Measurements from ENCODE around the gene UGT2B7.
"Not testable (repeated sequence)": the region's sequence is repeated elsewhere in the genome, so short reads cannot be mapped to it uniquely, and the experiment has no call there.

UGT2B7 gene

DNA sequence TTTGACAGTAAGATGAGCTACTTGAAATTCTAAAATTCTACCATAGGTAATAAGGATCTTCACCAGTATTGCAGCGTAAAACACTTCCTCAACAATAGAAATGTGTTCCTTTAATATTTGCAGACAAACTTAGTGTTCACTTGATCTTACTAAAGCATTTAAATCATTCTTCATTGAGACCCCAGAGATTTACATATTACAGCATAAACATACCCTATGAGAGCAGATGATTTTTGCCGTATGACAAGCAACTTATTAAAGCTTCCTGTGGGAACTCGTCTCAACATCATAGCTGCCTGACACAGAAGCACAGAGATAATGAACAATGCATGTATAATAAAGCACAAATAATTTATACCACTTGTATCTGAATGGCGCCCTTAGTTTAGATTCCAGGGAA, 3.6 kb downstream of the UGT2B7 start:
- Histone ChIP-seq H3K9me3 (ENCODE audit: control extremely low read depth in 1 of 5, control insufficient read depth in 4 of 5, insufficient read depth in 2 of 5, low read depth in 1 of 5, low read length in 4 of 5) (no peaks in the 10 kb centered on the region), H3K27me3 (replicated peaks in 2 of 5; ENCODE audit: control insufficient read depth in 4 of 5, insufficient read depth in 5 of 5, low read length in 4 of 5) (no peaks in the 10 kb centered on the region), H3K4me3 (ENCODE audit: control insufficient read depth in 1 of 7, extremely low read depth in 1 of 7, insufficient read depth in 4 of 7, low read depth in 2 of 7, low read length in 6 of 7) (no peak overlapping the region), H3K27ac (ENCODE audit: insufficient read depth in 1 of 2, low read depth in 1 of 2, low read length in 2 of 2, poor library complexity in 1 of 2, severe bottlenecking in 2 of 2) (no peak overlapping the region), H3K36me3 (ENCODE audit: control insufficient read depth in 4 of 4, insufficient read depth in 4 of 4, low read length in 3 of 4) (no peaks in the 10 kb centered on the region), H3K4me1 (ENCODE audit: control extremely low read depth in 1 of 4, control insufficient read depth in 4 of 4, insufficient read depth in 4 of 4, low read length in 3 of 4) (peaks cover 0 to 2% (median 0%) of the 10 kb centered on the region in 4 experiments)
- DNase-seq: no peak
- 100% methylated on average over 2 of the region's 4 CpGs for WGBS (ENCODE audit: insufficient coverage)
- CTCF ChIA-PET: no interaction called here
- POLR2A ChIA-PET: no interaction called here

DNA sequence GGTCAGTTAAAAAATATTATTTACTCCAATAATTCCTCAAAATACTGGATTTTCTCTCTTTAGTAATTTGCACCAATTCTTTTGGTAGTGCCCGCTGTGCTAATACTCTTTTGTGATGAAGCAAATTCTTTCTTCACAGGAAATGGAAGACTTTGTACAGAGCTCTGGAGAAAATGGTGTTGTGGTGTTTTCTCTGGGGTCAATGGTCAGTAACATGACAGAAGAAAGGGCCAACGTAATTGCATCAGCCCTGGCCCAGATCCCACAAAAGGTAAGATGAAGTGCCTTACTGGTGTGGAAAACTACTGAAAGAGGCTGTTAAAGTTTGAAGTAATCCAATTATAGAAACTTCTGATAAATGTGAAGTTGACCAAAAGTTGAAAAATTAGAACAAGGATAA, 6.4 kb downstream of the UGT2B7 start:
- CTCF ChIA-PET; H3K4me3 ChIP-seq (ENCODE audit: control insufficient read depth in 1 of 7, extremely low read depth in 1 of 7, insufficient read depth in 4 of 7, low read depth in 2 of 7, low read length in 6 of 7); DNase-seq; POLR2A ChIA-PET; H3K36me3 ChIP-seq (ENCODE audit: control insufficient read depth in 4 of 4, insufficient read depth in 4 of 4, low read length in 3 of 4); H3K27me3 ChIP-seq (replicated peaks in 2 of 5; ENCODE audit: control insufficient read depth in 4 of 5, insufficient read depth in 5 of 5, low read length in 4 of 5); H3K9me3 ChIP-seq (ENCODE audit: control extremely low read depth in 1 of 5, control insufficient read depth in 4 of 5, insufficient read depth in 2 of 5, low read depth in 1 of 5, low read length in 4 of 5); H3K4me1 ChIP-seq (ENCODE audit: control extremely low read depth in 1 of 4, control insufficient read depth in 4 of 4, insufficient read depth in 4 of 4, low read length in 3 of 4); H3K27ac ChIP-seq (ENCODE audit: insufficient read depth in 1 of 2, low read depth in 1 of 2, low read length in 2 of 2, poor library complexity in 1 of 2, severe bottlenecking in 2 of 2): not testable (repeated sequence)
- WGBS (ENCODE audit: insufficient coverage): 100% methylated on average over 2 of the region's 2 CpGs

DNA sequence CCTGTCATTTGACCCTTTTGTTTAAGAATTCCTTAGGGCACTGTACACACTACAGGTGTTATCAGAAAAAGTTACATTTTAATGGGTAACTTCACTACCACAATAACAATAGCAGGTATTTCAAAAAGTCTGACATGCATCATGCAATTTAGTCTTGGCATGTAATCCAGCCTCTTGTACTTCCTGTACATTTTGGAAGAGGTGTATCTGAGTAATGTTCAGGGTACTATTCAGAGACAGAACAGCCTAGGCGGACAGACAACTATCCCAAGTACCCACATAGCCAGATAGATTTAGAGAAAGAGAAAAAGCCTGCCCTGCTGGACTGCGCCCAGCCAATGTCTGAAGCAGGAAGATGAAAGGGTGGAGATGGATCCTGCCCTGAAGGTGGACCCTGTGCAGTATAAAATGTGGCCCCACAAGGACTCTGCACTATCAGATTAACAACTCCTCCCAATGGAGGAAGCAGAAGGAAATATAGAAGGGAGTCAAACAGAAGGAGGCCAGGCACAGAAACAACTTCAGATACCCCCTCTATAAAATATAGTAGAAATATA, 8.5 kb downstream of the UGT2B7 start:
- no peaks in the 10 kb centered on the region for H3K36me3 ChIP-seq (ENCODE audit: control insufficient read depth in 4 of 4, insufficient read depth in 4 of 4, low read length in 3 of 4)
- DNase-seq: no peak
- no peak overlapping the region for H3K27ac ChIP-seq (ENCODE audit: insufficient read depth in 1 of 2, low read depth in 1 of 2, low read length in 2 of 2, poor library complexity in 1 of 2, severe bottlenecking in 2 of 2)
- no peaks in the 10 kb centered on the region for H3K4me1 ChIP-seq (ENCODE audit: control extremely low read depth in 1 of 4, control insufficient read depth in 4 of 4, insufficient read depth in 4 of 4, low read length in 3 of 4)
- WGBS (ENCODE audit: insufficient coverage): no CpG with 5 or more reads among the region's 2 CpGs
- ChIA-PET POLR2A (no interaction called here), CTCF (no interaction called here)
- no peak overlapping the region for H3K4me3 ChIP-seq (ENCODE audit: control insufficient read depth in 1 of 7, extremely low read depth in 1 of 7, insufficient read depth in 4 of 7, low read depth in 2 of 7, low read length in 6 of 7)
- no peaks in the 10 kb centered on the region for H3K27me3 ChIP-seq (replicated peaks in 2 of 5; ENCODE audit: control insufficient read depth in 4 of 5, insufficient read depth in 5 of 5, low read length in 4 of 5)
- H3K9me3 ChIP-seq (ENCODE audit: control extremely low read depth in 1 of 5, control insufficient read depth in 4 of 5, insufficient read depth in 2 of 5, low read depth in 1 of 5, low read length in 4 of 5): no peaks in the 10 kb centered on the region

DNA sequence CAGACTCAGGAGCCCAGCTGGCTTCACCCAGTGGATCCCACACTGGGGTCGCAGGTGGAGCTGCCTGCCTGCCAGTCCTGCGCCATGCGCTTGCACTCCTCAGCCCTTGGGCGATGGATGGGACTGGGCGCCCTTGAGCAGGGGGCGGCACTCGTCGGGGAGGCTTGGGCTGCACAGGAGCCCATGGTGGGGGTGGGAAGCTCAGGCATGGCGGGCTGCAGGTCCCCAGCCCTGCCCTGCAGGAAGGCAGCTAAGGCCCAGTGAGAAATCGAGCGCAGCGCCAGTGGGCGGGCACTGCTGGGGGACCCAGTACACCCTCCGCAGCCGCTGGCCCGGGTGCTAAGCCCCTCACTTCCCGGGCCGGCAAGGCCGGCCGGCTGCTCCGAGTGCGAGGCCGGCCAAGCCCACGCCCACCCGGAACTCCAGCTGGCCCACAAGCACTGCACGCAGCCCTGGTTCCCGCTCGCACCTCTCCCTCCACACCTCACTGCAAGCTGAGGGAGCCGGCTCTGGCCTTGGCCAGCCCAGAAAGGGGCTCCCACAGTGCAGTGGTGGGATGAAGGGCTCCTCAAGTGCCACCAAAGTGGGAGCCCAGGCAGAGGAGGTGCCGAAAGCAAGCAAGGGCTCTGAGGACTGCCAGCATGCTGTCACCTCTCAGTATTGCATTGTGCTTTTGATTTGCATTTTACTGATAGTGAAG, 19.0 kb downstream of the UGT2B7 start:
- H3K27ac ChIP-seq (ENCODE audit: insufficient read depth in 1 of 2, low read depth in 1 of 2, low read length in 2 of 2, poor library complexity in 1 of 2, severe bottlenecking in 2 of 2); H3K36me3 ChIP-seq (ENCODE audit: control insufficient read depth in 4 of 4, insufficient read depth in 4 of 4, low read length in 3 of 4); H3K27me3 ChIP-seq (replicated peaks in 2 of 5; ENCODE audit: control insufficient read depth in 4 of 5, insufficient read depth in 5 of 5, low read length in 4 of 5); POLR2A ChIA-PET; H3K4me1 ChIP-seq (ENCODE audit: control extremely low read depth in 1 of 4, control insufficient read depth in 4 of 4, insufficient read depth in 4 of 4, low read length in 3 of 4); CTCF ChIA-PET; DNase-seq; H3K9me3 ChIP-seq (ENCODE audit: control extremely low read depth in 1 of 5, control insufficient read depth in 4 of 5, insufficient read depth in 2 of 5, low read depth in 1 of 5, low read length in 4 of 5); H3K4me3 ChIP-seq (ENCODE audit: control insufficient read depth in 1 of 7, extremely low read depth in 1 of 7, insufficient read depth in 4 of 7, low read depth in 2 of 7, low read length in 6 of 7): not testable (repeated sequence)
- 97% methylated on average over 20 of the region's 30 CpGs for WGBS (ENCODE audit: insufficient coverage)

DNA sequence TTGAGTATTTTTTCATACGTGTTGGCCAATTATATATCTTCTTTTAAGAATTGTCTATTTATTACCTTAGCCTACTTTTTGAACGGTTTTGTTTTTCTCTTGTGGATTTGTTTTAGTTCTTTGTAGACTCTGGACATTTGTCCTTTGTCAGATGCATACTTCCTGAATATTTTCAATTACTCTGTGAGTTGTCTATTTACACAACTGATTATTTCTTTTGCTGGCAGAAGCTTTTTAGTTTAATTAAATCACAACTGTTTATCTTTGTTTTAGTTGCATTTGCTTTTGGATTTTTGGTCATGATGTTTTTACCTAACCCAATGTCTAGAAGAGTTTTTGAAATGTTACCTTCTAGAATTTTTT, 19.6 kb downstream of the UGT2B7 start:
- no peak overlapping the region for H3K27ac ChIP-seq (ENCODE audit: insufficient read depth in 1 of 2, low read depth in 1 of 2, low read length in 2 of 2, poor library complexity in 1 of 2, severe bottlenecking in 2 of 2)
- H3K4me3 ChIP-seq (ENCODE audit: control insufficient read depth in 1 of 7, extremely low read depth in 1 of 7, insufficient read depth in 4 of 7, low read depth in 2 of 7, low read length in 6 of 7): no peak overlapping the region
- no CpG with 5 or more reads among the region's 2 CpGs for WGBS (ENCODE audit: insufficient coverage)
- H3K9me3 ChIP-seq (ENCODE audit: control extremely low read depth in 1 of 5, control insufficient read depth in 4 of 5, insufficient read depth in 2 of 5, low read depth in 1 of 5, low read length in 4 of 5): no peaks in the 10 kb centered on the region
- POLR2A ChIA-PET: no interaction called here
- no peak for DNase-seq
- no peaks in the 10 kb centered on the region for H3K27me3 ChIP-seq (replicated peaks in 2 of 5; ENCODE audit: control insufficient read depth in 4 of 5, insufficient read depth in 5 of 5, low read length in 4 of 5)
- H3K4me1 ChIP-seq (ENCODE audit: control extremely low read depth in 1 of 4, control insufficient read depth in 4 of 4, insufficient read depth in 4 of 4, low read length in 3 of 4): no peaks in the 10 kb centered on the region
- CTCF ChIA-PET: no interaction called here
- H3K36me3 ChIP-seq (ENCODE audit: control insufficient read depth in 4 of 4, insufficient read depth in 4 of 4, low read length in 3 of 4): no peaks in the 10 kb centered on the region

DNA sequence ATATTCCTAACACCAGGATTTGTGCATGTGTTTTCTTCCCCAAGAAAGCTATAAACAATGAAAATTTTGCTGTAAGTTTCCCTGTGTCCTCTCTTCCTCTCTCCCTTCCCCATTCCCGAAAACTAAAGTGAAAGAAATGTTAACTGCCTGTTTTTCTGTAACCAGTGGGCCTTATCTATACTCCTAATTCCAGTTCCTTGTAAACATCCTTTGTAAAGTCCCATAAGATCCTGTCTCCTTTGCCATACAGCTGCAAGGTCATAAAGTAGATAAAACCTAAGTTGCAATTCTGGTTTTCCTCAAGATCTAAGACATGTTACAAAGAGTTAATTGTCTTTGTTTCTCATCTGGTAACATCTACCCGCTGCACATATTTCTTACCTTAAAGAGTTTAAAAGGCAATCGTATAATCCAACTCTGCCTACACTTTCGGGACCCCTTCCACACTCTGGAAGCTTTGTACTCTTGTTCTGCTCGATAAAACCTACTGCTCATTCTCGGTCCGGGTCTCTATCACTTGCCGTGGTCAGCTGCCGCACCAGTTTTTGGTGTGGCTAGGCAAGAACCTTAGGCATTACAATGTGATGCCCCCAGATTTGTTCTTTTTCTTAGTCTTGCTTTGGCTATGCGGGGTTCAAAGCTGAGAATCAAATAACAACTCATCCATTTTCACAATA, 20.5 kb downstream of the UGT2B7 start:
- H3K9me3 ChIP-seq (ENCODE audit: control extremely low read depth in 1 of 5, control insufficient read depth in 4 of 5, insufficient read depth in 2 of 5, low read depth in 1 of 5, low read length in 4 of 5): no peaks in the 10 kb centered on the region
- H3K36me3 ChIP-seq (ENCODE audit: control insufficient read depth in 4 of 4, insufficient read depth in 4 of 4, low read length in 3 of 4): no peaks in the 10 kb centered on the region
- no peak for DNase-seq
- ChIA-PET CTCF (interaction anchor here (0.6 to 0.7 kb wide), 2 partner anchors 1068 to 1413 kb away, joined by 3 read pairs; no protein-coding TSS in a partner anchor), POLR2A (no interaction called here)
- WGBS (ENCODE audit: insufficient coverage): 94% methylated on average over 9 of the region's 10 CpGs
- peak overlapping the region in 1 of 2 experiments; percentile 25 for H3K27ac ChIP-seq (ENCODE audit: insufficient read depth in 1 of 2, low read depth in 1 of 2, low read length in 2 of 2, poor library complexity in 1 of 2, severe bottlenecking in 2 of 2)
- H3K27me3 ChIP-seq (replicated peaks in 2 of 5; ENCODE audit: control insufficient read depth in 4 of 5, insufficient read depth in 5 of 5, low read length in 4 of 5): no peaks in the 10 kb centered on the region
- H3K4me1 ChIP-seq (ENCODE audit: control extremely low read depth in 1 of 4, control insufficient read depth in 4 of 4, insufficient read depth in 4 of 4, low read length in 3 of 4): no peaks in the 10 kb centered on the region
- H3K4me3 ChIP-seq (ENCODE audit: control insufficient read depth in 1 of 7, extremely low read depth in 1 of 7, insufficient read depth in 4 of 7, low read depth in 2 of 7, low read length in 6 of 7): no peak overlapping the region

DNA sequence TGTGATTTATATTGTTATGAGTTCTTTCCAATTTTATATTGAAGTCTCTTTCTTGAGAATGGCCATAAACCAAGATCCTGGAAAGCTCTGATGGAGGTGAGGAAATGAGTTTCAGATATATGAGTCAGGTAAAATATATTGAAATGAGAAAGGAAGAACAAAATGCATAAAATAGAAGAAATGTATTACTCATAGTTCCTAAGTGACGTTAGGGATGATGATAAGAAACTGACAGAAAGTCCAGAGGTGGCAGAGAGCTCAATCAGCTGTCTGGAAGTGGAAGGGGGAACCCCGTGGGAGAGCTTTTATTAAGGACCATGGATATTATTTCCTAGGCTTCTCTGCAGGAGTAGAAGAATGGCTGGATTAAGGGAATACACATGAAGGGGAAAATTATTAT, 24.6 kb downstream of the UGT2B7 start:
- Histone ChIP-seq H3K27me3 (replicated peaks in 2 of 5; ENCODE audit: control insufficient read depth in 4 of 5, insufficient read depth in 5 of 5, low read length in 4 of 5) (no peaks in the 10 kb centered on the region), H3K36me3 (ENCODE audit: control insufficient read depth in 4 of 4, insufficient read depth in 4 of 4, low read length in 3 of 4) (no peaks in the 10 kb centered on the region), H3K27ac (ENCODE audit: insufficient read depth in 1 of 2, low read depth in 1 of 2, low read length in 2 of 2, poor library complexity in 1 of 2, severe bottlenecking in 2 of 2) (no peak overlapping the region), H3K4me3 (ENCODE audit: control insufficient read depth in 1 of 7, extremely low read depth in 1 of 7, insufficient read depth in 4 of 7, low read depth in 2 of 7, low read length in 6 of 7) (no peak overlapping the region), H3K4me1 (ENCODE audit: control extremely low read depth in 1 of 4, control insufficient read depth in 4 of 4, insufficient read depth in 4 of 4, low read length in 3 of 4) (no peaks in the 10 kb centered on the region), H3K9me3 (ENCODE audit: control extremely low read depth in 1 of 5, control insufficient read depth in 4 of 5, insufficient read depth in 2 of 5, low read depth in 1 of 5, low read length in 4 of 5) (no peaks in the 10 kb centered on the region)
- 88% methylated on average over 2 of the region's 2 CpGs for WGBS (ENCODE audit: insufficient coverage)
- ChIA-PET CTCF (no interaction called here), POLR2A (no interaction called here)
- DNase-seq: no peak
